Stimulated activated CD8-positive, alpha-beta memory T cell treated with anti-CD3 and anti-CD28 coated beads, Interleukin-12 subunit alpha, Interleukin-12 subunit beta, amount 100 ng/mL, for 1 hour (primary cell): ENCODE results near the gene SAPCD1.
"Not testable (repeated sequence)": the region's sequence is repeated elsewhere in the genome, so short reads cannot be mapped to it uniquely, and the experiment has no call there.

Experiments
- DNase-seq: peaks from one replicate; pipeline ENCODE4 v3.0.0-alpha.2; 2020; ENCODE audit warnings: low read depth

SAPCD1 gene

DNA sequence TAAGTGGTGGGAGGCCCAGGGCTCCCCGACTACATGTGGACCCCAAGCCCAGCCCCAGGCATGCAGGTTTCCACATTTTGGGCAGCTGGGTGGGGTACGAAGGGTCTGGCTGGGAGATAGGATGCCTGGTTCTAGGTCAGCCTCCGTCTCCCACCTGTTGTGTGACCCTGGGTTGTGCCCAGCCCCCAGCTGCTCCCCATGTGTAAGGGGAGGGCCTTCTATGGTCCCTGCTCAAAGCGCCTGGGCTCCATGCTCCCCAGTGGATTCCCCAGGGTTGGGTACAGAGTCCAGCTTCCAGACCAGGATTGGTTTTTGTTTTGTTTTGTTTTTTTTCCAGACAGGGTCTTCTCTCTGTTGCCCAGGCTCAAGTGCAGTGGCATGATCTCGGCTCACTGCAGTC is 15.7 kb downstream of the SAPCD1 start:
- no peak for DNase-seq

DNA sequence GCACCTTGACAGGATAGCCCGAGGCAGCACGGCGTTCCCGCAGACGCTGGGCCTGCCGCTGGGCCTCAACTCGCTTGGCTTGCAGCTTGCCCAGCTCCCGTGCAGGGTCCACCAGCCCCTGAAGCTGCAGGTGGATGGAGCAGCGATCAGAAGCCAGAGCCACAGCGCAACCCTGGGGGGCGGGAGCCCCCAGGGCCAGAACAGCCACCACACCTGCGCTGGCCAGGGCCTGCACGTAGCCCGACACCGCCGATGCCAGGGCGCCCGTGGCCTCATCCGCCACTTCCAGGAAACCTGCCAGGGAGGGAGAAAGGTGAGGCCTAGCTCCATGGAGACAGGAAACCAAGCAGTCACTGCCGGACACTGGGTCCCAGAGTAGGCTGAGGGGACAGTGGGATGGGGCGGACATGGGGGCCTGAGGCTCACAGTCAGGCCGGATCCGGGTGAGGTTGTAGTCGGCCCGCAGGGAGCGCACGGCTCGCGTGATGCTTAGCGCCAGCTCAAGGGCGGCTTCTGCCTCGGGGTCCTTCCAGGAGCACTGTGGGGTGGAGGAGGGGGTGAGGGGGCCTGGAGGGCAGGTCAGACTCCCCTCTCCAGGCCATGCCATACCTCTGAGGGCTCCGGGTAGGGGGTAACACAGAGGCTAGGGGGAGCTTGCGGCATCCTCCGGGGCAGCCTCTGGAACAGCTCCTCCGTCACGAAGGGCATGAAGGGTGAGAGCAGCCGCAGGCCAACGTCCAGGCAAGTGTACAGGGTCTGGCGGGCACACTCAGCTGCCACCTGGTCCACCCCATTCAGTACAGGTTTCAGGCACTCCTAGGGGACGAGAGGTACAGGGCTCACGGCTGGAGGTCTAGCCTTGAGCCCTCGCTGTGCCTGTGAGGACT is 16.8 kb downstream of the SAPCD1 start:
- DNase-seq = no peak

DNA sequence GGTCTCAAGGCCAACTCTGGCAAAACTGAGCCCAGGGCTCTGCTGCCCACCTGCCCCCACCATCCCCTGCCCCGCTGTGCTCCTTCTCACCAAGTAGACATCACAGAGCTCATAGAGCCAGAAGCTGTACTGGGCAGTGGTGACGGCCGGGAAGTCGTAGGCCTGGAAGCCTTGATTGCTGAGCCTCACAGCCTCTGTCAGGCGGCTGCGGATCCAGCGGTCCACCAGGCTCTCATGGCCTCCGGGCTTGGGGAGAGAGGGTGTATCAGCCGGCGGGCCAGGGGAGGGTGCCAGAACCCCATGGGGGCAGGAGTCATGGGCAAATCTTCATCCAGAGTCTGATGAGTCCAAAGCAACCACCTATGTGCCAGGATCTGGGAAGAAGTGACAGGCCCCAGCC is 17.5 kb downstream of the SAPCD1 start:
- no peak for DNase-seq

DNA sequence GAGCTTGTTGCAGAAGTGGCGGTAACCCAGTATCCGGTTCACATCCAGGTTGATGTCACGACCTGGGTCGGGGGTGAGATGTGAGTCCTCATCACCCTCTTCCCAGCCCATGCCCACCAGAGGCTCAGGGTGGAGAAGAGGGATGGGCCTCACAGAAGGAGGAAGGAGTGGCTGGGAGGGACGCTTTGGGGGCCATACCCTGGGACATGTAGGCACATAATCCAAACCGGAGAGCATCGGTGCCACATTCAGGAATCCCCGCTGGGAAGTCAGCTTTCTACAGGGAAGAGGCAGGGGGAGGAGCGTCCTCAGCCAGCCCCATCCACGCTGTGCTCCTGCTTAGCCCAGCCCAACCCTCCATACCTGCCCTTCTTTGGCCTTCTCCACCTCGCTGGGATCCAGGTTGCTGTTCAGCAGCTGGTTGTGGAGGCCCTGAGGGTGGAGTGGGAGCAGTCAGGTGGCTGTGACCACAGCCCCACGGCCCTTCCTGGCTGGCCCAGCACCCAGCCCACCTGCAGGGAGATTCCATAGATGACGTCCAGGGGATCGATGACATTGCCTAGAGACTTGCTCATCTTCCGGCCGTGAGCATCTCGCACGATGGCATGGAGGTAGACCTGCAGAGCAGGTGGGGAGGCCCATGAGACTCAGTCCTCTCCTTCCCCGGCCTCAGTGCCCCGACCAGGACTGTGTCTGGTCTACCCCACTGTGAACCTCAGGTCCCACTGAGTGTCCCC is 18.2 kb downstream of the SAPCD1 start:
- no peak for DNase-seq

DNA sequence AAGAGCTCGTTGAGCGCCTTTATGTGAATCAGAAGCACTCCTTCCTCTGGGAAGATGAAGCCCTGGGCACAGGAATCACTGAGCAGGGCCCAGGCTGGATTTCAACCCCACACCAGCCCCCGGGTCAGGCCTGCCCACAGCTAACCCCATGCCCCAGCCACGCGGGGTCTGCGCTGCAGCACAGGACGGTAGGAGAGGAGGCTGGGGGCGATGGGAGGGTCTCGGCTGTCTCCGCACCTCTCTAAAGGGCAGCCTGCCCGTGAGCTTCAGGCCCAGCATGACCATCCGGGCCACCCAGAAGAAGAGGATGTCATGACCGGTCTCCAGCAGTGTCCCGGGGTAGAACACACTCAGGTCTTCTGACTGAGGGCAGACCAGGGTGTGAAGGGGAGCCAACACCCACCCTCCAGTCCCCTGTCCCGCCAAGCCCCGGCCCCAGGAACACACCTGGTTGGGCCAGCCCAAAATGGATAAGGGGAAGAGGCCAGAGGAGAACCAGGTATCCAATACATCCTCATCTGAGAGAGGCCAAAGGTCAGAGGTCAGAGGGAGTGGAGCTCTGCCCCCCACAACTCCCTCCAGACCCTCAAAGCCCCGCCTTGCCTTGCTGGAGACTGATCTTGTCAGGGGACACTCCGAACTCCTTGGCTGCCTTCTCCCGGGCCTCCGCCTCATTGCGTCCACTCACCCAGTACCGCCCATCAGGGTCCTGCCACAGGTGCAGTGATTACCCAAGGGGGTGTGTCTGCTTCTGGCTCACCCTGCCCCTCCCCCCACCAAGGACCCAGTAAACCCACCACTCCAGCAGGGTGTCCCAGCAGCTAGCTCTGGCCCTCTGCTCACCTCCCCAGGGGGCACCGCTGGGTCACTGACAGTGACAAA is 19.0 kb downstream of the SAPCD1 start:
- DNase-seq = no peak

DNA sequence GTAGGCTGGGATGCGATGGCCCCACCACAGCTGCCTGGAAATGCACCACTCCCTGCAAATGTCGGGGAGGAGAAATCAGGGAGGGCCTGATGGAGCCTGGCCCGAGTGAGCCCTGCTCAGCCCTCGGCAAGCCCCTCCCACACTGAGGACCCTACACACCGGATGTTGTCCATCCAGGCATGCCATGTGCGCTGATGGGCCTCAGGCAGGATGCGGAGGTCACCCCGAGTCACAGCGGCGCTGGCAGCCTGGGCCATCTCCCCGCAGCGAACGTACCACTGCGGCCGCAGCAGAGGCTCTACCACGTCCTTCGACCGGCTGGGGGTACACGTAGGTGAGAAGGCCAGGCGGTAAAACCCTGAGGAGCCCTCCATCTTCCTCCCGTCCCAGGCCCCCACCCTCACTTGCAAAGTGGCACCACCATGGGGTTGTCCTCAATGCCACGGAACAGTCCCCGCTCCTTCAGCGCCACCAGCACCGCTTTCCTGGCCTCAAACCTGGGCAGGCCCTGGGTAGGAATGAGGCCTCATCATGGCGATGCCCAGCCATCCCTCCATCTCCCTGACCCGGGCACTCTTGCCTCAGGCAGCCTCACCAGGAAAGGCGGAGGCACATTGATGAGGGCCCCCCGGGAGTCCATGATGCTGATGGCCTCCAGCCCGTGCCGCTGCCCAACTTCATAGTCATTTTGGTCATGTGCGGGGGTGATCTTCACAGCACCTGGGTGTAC is 19.8 kb downstream of the SAPCD1 start:
- no peak for DNase-seq

DNA sequence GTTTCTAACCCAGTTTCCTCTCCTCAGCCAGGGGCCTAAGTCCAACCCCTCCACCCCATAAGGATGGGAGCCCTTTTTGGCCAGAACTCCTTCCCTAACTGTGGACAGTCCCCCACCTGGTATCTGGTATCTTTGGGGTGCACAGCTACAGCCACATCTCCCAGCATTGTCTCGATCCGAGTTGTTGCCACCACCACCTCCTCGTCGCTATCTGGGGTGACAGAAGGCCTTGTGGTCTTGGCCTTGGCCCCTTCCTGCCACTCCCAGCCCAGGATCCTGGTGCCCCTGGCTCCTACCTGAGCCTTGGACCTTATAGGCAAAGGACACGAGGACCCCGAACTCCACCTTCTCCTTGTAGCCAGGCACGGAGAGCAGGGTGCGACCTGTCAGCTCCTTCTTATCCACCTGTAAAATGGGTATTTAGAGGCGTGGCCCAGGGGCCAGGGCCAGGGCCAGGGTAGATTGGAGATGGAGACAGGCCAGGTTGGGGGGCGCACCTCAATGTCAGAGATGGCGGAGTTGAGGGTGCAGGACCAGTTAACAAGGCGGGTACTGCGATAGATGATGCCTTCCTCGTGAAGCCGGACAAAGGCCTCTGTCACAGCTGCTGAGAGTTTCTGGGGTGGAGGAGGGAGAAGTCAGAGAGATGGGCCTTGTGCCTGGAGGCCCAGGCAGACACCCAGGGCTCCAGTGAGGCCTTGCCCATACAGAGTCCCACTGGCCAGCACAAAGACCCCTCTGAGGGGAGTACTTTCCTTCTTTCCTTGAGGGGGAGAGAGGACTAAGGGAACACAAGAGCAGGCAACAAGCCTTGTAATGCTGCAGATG is 21.9 kb downstream of the SAPCD1 start:
- DNase-seq = no peak

DNA sequence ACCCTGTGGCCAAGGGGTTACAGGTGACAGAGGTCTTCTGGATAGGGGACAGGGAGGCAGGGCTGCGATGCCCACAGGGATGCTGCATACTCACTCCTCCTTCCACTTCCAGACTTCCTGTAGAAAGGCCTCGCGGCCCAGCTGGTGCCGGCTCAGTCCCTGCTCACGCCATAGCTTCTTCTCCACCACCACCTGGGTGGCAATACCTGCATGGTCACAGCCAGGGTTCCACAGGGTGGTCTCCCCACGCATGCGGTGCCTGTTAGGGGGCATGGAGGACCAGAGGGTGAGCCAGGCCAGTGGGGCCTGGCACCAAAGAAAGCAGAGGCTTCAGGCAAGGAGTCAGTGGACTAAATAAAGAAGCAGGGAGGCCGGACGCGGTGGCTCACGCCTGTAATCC is 23.0 kb downstream of the SAPCD1 start:
- no peak for DNase-seq

DNA sequence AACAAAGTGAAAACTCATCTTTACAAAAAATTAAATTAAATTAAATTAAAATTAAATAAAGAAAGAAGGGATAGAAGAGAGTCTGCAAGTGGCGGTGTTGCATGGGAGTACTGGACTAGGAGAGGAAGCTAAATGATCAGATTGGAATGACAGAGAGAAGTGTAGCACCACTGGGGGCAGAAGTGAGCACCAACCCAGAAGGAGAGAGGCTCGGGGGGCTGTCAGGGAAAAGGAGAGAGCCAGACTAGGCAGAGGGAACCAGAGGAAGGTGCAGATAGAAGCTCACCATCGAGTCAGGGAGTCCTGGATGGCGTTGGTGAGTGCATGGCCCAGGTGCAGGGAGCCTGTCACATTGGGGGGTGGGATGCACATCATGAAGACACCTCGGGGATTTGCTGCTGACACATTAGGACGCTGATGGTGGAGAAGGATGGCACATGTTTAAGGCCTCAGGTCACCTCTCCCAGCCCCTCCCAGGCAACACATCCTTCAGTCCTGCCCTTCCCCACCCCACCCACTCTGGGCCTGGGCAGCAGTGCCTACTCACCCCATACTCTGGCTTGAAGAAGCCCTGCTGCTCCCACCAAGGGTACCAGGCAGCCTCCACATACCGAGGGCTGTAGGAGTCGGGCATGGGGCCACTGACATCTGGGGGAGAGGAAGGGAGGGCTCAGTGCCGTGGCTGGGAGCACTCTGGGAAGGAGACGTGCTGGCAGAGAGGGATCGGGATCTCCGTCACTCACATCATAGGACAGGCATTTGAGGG is 29.1 kb downstream of the SAPCD1 start:
- DNase-seq = no peak

DNA sequence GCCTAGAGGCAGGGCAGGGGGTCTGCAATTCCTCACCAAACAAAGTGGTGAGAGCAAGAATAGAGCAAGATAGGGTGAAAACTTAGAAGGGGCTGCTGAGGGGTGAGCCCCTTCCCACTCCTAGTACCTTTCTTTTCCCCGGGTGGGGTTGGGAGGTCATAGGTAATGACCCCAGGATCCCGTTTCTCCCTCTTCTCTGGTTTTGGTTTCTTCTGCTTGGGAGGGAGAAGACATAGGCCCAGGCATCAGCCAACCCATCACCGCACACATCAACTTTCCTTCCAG is 29.6 kb downstream of the SAPCD1 start:
- no peak for DNase-seq

DNA sequence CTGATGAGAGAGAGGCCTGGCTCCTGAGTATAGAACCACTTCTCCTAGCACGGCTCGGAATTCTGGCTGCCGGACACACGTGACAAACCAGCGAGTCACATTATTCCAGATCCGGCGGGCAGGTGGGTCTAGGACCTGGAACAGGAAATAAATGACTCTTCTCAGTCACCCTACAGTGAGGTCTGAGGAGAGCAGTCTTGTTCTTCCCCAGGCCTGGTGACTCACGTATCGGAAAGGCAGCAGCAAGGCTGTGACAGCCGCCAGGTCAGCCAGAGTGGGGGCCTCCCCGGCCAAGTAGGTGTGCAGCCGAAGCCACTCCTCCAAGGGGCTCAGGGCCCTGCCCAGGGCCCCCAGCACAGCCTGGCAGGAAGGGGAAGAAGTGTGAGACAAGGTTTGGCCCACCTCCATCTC is 30.3 kb downstream of the SAPCD1 start:
- DNase-seq = no peak

DNA sequence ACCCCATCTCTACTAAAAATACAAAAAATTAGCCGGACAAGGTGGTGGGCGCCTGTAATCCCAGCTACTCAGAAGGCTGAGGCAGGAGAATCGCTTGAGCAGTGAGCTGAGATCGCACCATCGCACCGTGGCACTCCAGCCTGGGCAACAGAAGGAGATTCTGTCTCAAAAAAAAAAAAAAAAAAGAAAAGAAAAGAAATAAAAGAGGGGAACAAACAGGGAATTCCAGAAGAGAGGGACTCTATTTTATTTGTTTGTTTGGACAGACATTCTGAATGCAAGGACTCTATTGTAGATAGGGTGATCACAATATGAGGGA is 31.4 kb downstream of the SAPCD1 start:
- DNase-seq = not testable (repeated sequence)

DNA sequence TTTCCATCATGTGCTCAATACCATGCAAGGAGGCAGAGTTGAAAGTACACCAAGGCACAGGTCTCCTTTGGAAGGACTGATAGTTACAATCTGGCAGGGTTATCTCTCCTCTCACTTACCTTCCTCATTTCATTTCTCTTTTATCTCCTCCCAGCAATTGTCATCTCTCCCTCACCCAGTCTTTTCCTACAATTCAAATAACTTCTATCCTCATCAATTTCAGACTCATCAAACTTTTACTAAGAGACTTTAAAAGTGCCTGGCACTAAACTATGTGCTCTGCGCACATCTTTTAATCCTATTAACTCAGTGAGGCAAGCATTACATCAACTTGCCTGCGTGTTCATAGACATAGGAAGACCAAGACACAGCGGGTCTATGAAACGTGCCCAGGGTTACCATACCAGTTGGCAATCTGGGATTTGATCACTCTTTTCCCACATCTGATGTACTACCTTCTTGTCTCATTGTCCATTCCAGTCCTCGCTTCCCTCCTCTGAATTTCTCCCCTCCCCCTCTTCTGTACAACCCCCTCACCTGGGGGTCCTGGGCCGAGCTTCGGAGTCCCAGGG is 31.9 kb downstream of the SAPCD1 start:
- DNase-seq = no peak

DNA sequence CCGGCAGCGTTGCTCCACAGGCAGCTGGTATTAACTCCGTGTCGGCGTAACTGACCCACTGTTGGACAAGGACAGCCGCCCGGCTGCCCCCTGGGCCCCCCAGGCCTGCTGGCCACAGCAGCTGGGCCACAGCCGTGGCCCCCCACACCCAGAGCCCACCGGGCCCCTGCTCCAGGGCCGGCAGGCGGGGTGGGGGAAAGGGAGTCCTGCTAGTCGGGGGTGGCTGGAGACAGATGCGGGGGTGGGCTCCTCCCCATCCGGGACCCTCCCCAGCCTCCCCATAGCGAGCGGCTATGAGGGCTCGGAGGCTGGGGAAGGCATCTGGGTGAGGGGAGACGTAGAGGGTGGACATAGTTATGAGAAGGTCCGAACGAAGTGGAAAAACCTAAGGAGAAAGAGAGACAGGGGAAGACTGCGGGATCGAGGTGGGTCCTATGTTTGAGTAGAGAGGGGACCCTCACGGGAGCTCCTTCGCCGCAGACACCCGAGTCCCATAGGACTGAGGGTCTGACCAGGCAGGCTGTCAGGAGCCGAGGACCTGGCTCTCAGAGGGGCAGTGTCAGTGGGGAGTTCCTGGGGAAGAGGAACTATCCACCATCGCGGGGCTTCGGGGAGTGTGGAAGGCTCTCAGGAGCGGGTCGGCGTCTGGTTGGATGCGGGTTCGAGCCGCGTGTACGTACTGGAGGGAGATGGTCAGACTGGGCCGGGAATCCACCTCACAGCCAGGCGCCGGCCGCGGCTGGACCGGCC is 32.6 kb downstream of the SAPCD1 start:
- no peak for DNase-seq

DNA sequence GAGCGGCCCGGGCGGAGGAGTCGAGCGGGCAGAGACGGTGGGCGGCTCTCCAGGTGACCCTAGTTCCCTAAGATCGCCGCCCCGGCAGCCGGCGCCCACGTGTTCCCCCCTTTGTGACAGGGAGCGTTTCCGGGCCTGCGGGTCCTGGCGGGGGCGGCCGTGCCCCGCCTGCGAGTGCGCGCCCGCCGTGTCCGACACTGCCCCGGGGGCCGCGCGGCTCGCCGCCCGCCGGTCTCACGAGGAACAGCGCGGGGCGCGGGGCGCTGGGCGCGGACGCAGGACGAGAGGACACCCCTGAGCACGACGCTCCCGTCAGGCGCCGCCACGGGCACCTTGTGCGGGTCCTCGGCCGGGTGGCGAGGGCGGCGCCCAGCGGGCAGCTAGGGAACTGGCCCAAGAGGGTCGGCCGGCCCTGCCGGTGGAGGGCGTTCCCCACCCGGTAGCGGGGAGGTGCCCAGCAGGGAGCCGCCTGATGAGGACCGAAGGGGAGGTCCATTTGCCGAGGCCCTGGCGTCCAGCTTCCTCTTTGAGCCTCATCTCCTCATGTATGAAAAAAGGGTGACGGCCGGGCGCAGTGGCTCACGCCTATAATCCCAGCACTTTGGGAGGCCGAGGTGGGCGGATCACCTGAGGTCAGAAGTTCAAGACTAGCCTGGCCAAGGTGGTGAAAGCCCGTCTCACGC is 33.3 kb downstream of the SAPCD1 start, which contains the start of gene VARS1:
Gene VARS1 (minus strand): TSS at position 137 of the 683 bp plus-strand sequence. CDS start 535 bp downstream, outside the sequence.
- DNase-seq = peak; percentile 73

DNA sequence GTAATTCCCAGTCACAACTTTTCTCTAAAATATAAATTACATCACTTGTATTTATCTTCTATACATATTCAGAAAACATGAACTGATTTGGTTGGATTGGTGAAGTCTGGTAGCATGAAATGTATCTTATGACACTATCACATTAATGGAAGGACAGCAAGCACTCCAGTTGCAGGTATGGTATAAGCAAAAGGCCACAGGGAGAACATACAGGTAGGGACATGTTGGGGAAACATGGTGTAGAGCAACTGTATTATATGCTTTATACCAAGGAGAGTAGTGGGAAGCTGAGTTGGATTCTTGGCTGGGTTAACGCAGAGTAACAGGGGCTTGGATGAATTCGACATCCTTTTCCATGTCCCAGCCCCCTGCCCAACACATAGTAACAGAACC is 34.5 kb downstream of the SAPCD1 start:
- no peak for DNase-seq

DNA sequence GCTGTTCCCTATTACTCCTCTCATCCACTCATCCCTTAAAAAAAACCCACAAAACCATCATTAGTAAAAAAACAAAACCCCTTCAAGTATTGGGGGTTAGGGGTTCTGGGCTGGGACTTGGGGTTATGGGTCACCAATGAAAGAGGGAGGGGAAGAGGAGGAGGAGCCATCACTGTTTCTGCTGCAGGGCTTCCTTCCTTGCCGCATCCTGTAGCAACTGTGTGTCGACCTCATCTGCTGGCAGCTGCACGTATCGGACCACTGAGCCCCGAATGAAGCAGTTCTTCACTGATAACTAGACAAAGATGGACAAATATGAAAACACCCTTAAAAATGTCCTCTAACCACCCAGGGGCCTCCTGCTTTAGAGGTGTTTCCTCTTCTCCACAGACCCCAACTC is 35.1 kb downstream of the SAPCD1 start:
- no peak for DNase-seq

DNA sequence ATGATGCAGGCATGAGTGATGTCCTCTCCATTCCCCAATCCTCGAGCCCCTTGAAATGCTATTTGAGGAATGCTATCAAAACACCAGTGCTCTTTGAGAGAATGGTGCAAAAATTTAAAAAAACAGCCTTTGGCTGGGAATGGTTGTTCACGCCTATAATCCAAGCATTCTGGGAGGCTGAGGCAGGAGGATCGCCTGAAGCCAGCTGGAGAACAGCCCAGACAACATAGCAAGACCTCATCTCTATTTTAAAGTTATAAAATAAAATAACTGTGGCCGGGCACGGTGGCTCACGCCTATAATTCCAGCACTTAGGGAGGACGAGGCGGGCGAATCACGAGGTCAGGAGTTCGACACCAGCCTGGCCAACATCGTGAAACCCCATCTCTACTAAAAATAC is 37.3 kb downstream of the SAPCD1 start:
- no peak for DNase-seq
